ENCODE data around the gene KIDINS220. TPM values are rescaled to one million over a fixed set of nuclear protein-coding genes. Genes with fewer than 3 reads are reported as not detected.

The KIDINS220 gene
- total and polyA plus RNA-seq, 5 donors, result 17.3 to 39.6 (median 37.4) TPM

DNA sequence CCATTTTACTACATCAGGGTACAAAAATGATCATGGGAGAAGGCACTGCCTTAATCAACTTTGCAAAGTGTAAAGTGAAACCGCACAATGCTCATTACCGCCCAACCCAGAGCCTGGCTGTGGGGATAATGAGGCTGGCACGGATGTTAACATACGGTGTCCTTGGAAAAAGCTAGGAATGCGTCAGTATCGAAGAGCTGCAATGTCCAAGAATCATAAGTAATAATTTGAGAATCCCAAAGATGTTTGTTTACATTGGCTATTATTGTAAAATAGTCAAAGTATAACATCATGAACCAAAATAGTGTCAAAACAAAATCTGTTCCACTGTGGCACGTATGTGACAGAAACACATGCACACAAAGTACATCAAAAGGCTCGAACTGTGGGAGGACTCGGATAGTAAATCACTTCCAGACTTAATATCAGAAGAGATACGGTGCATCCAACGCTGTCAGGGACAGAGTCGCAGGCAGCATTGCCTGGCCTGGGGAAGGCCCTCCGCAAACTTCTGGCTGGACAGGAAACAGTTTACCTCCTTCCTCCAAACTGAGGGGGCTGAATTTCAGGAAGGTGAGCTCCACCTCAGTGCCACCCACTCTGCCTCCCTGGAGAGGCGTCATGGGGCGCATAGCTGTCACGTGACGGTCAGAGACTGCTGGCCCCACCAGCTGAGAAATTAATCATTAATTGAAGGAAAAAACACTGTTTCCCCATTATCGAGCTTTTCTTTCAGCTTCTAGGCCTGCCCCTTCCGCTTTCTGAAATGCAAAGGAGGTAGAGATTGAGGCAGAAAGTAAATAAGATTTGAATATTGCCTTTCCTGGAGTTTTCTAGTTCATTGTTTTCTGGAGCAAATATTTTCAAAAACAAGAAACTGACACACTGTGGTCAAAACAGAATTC lies 157.3 kb downstream of the KIDINS220 start:
- intact Hi-C loops (cut with DNase I), result loop anchor here in 3 of 4 donors (5.0 to 10.0 kb wide), 6 partner anchors 98 to 1475 kb away; no protein-coding TSS in a partner anchor
- H3K4me3 ChIP-seq (ENCODE audit: low read length), result peak overlapping the region; percentile 82
- WGBS, result 9% methylated on average over 19 of the region's 19 CpGs
- peak overlapping the region; percentile 94 for H3K27ac ChIP-seq (ENCODE audit: low read length)
- DNase-seq, result peak; percentile 40 to 78 (median 72)
- H3K27me3 ChIP-seq (ENCODE audit: control insufficient read depth, insufficient read depth), result no peaks in the 10 kb centered on the region
- no peaks in the 10 kb centered on the region for H3K4me1 ChIP-seq (ENCODE audit: control insufficient read depth, insufficient read depth, low read length)
- ATAC-seq, result no peak
- H3K9me3 ChIP-seq (ENCODE audit: control insufficient read depth, low read length), result no peaks in the 10 kb centered on the region

DNA sequence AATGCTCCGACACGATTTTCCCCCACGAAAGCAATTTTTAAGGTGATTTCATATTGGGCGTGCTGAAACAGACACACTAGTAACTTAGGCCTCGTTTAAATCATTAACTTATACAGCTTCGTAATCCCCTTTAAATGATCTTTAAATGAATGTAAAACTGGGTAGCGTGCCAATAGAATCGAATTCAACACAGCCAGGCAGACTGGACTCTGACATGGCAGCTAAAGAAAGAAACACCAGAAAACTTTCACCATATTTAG lies 157.9 kb downstream of the KIDINS220 start:
- DNase-seq (no peak), ATAC-seq (no peak)
- H3K4me3 ChIP-seq (ENCODE audit: low read length), result peak overlapping the region; percentile 82
- no peaks in the 10 kb centered on the region for H3K9me3 ChIP-seq (ENCODE audit: control insufficient read depth, low read length)
- no peaks in the 10 kb centered on the region for H3K4me1 ChIP-seq (ENCODE audit: control insufficient read depth, insufficient read depth, low read length)
- 8% methylated on average over 8 of the region's 8 CpGs for WGBS
- intact Hi-C loops (cut with DNase I), result loop anchor here in 2 of 4 donors (5.0 to 10.0 kb wide), 2 partner anchors 97 to 675 kb away; no protein-coding TSS in a partner anchor
- peak overlapping the region; percentile 94 for H3K27ac ChIP-seq (ENCODE audit: low read length)
- H3K27me3 ChIP-seq (ENCODE audit: control insufficient read depth, insufficient read depth), result no peaks in the 10 kb centered on the region

Other genes with a start within 250 kb of the KIDINS220 start
- 100 to 1,000 TPM; 109 to 121 (median 114) TPM for gene ID2, start 155.6 kb downstream of the KIDINS220 start, total RNA-seq
- 205 TPM for gene ID2, start 155.6 kb downstream of the KIDINS220 start, polyA plus RNA-seq
- gene MBOAT2, start 166.1 kb upstream of the KIDINS220 start, total RNA-seq, result 10 to 100 TPM in 1 of 4 donors, 1 to 10 TPM in 3; 8.4 to 11.0 (median 8.9) TPM
- gene MBOAT2, start 166.1 kb upstream of the KIDINS220 start, polyA plus RNA-seq, result 4.5 TPM

Data from right cardiac atrium (tissue), 5 donors.